GM10248 (cell line): ENCODE measurements around the gene PCNX1.
A peak's percentile ranks its signal among the peaks of the same experiment; 100 is the strongest.

Experiments used
- CTCF ChIA-PET: fragments of 300-600 bp; sonication (Branson Sonifier 250); formaldehyde crosslinking; extraction: SDS; loops from one replicate; lab custom pipeline; 2021; ENCODE audit warnings: antibody characterized with exemption; lab: Yijun Ruan, JAX
- POLR2A ChIA-PET: fragments of 350-650 bp; sonication (Branson Sonifier 250); formaldehyde crosslinking; extraction: SDS; loops from one replicate; lab custom pipeline; 2020; ENCODE audit warnings: antibody characterized with exemption; lab: Yijun Ruan, JAX
- DNase-seq: peaks from one replicate; pipeline ENCODE4 v3.0.0; 2012; ENCODE audit errors: extremely low spot score
- TF ChIP-seq, protein P1 (sequence below): IDR thresholded peaks from 2 replicates; pipeline ENCODE4 v1.5.1; 2012; ENCODE audit warnings: mild to moderate bottlenecking, low read depth; ENCODE audit errors: extremely low read depth, missing control alignments, control extremely low read depth

PCNX1 gene

DNA sequence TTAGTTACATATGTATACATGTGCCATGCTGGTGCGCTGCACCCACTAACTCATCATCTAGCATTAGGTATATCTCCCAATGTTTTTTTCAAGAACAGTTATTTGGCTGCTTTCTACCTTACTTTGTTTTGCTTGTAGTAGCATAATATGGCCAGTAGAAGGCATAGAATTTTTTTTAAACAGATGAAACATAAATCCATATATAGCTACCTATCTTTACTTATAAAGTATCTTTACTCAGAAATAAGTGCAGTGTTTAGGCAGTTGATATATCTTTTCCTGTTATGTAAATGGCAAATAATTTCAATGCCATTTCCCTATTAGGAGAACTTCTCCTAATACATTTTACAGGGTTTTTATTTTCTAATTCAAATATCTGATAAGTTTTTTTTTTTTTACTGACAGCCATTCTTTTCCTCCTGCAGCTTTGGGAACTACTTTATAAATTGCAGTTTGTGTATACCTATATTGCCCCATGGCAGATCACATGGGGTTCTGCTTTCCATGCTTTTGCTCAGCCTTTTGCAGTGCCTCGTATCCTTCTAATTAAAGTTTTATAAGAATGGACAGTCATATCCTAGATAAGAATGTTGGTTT is 143.1 kb downstream of the PCNX1 start:
- TF ChIP-seq, protein P1, sequence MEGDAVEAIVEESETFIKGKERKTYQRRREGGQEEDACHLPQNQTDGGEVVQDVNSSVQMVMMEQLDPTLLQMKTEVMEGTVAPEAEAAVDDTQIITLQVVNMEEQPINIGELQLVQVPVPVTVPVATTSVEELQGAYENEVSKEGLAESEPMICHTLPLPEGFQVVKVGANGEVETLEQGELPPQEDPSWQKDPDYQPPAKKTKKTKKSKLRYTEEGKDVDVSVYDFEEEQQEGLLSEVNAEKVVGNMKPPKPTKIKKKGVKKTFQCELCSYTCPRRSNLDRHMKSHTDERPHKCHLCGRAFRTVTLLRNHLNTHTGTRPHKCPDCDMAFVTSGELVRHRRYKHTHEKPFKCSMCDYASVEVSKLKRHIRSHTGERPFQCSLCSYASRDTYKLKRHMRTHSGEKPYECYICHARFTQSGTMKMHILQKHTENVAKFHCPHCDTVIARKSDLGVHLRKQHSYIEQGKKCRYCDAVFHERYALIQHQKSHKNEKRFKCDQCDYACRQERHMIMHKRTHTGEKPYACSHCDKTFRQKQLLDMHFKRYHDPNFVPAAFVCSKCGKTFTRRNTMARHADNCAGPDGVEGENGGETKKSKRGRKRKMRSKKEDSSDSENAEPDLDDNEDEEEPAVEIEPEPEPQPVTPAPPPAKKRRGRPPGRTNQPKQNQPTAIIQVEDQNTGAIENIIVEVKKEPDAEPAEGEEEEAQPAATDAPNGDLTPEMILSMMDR: no peak
- ChIA-PET POLR2A (no interaction called here), CTCF (interaction anchor here (0.8 to 2.1 kb wide), 5 partner anchors 9 to 703 kb away, joined by 3 to 5 read pairs (median 3); no protein-coding TSS in a partner anchor)
- DNase-seq: peak; percentile 14

DNA sequence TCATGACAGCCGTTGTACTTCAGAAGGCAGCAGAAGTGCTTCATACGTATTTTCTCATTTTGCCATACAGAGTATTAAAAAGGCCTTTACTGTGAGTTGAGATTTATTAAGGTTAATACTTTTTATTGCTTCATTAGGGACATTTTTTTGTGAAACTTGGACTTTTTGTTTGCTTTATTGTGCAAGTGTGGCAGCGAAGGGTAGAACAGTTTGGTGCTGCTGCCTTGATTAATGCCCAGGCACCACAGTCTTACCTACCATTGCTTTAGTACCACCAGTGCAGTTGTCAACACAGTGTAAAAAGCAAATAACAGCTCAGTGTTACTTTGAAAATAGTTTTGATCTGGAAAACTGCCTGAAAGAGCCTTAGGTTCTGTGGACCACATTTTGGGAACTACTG is 147.4 kb downstream of the PCNX1 start:
- DNase-seq: no peak
- ChIA-PET POLR2A (no interaction called here), CTCF (interaction anchor here (1.3 kb wide), 1 partner anchor 49 kb away, joined by 3 read pairs; no protein-coding TSS in a partner anchor)

DNA sequence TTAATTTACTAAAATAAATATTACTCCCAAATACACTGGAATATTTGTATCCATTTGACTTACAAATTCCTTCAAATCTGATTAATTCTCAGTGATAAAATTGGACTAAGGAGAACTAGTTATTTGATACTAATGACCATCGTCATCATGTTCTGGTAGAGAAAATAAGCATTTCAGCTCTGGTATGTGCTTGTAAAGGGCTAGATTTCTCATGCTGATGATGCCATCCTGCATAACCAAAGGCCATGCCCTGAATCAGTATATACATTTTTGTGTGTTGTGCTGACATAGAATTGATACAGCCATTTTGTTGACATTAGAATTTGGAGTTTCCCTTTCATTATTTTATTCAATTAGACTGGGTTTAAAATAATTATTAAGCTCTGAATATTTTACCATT is 148.9 kb downstream of the PCNX1 start:
- TF ChIP-seq, protein P1: no peak
- DNase-seq: no peak
- POLR2A ChIA-PET: no interaction called here
- CTCF ChIA-PET: no interaction called here

More for the DNA sequence above, 147.4 kb downstream of the PCNX1 start:
- TF ChIP-seq, protein P1: no peak

DNA sequence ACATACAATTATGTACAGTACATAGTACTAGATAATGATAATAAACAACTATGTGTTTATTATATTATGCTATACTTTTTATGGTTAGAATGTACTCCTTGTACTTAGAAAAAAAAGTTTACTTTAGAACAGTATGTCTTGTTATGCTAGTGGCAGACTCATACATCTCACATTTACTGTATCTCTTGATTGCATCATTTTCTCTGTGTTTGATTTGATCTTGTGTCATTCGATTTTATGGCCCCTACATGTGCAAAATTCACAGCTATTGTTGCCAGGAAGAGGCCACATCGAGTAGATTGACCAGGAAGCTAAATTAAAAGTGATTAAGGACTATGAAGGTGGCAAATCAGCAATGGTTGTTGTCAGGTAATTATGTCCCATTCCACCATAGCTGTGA is 153.0 kb downstream of the PCNX1 start:
- ChIA-PET CTCF (interaction anchor here (1.1 to 2.1 kb wide), 3 partner anchors 12 to 87 kb away, joined by 3 to 5 read pairs (median 3); no protein-coding TSS in a partner anchor), POLR2A (no interaction called here)
- TF ChIP-seq, protein P1: no peak

DNA sequence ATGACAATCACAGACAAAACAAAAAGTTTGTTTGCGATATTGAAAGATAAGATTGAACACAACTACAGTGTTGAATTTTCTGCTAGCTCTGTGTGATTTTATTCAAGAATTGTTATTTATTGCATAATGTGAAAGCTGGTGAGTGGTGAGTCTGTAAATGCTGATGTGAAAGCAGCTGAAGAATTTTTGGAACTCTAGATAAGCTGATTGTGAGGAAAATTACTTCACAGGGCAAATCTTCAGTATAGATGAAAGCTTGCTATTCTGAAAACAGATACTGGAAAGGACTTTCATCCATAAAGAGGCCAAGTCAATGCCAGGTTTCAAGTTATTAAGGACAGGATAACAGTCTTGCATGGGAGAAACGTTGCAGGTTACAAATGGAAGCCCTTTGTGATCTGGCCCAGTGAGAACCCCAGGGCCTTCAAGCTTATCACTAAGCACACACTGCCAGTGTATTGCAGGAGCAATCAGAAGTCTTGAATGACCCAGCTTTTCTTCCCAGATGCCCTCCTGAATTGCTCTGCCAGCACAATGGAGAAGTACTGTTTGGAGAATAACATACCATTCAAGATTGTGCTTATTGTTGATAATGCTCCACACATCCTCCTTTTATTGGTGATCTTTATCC is 153.7 kb downstream of the PCNX1 start:
- TF ChIP-seq, protein P1: no peak
- ChIA-PET CTCF (interaction anchor here (1.1 to 2.1 kb wide), 3 partner anchors 13 to 88 kb away, joined by 3 to 5 read pairs (median 3); no protein-coding TSS in a partner anchor), POLR2A (no interaction called here)
- DNase-seq: no peak

More for the DNA sequence above, 153.0 kb downstream of the PCNX1 start:
- no peak for DNase-seq

DNA sequence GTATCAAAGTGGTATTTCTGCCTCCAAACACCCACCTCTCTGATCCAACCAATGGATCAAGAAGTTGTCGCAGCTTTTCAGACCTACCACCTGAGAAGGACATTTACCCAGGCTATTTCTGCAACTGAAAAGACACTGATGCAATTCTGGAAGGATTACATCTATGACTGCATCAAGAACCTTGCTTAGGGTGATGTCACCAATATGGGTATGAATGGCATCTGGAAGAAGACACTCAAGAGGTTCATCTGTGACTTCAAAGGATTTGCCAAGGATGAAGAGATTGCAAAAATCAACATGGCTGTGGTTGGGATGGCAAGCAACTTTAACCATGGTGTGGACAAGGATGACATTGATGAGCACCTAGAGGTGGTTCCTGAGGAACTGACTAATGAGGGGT is 154.2 kb downstream of the PCNX1 start:
- POLR2A ChIA-PET: no interaction called here
- no peak for DNase-seq
- TF ChIP-seq, protein P1: no peak
- CTCF ChIA-PET: interaction anchor here (1.0 to 2.1 kb wide), 7 partner anchors 11 to 692 kb away, joined by 3 to 6 read pairs (median 3); no protein-coding TSS in a partner anchor
